Fibroblast of pulmonary artery (primary cell): ENCODE measurements around the gene HCN2.

Experiments used
- DNase-seq: peaks from one replicate; pipeline ENCODE4 v3.0.0-alpha.2; 2010; ENCODE audit warnings: low read depth
- H3K4me3 ChIP-seq: replicated peaks from 2 replicates; pipeline ENCODE4 v1.5.1; 2011; ENCODE audit warnings: low read depth, mild to moderate bottlenecking, control low read depth, low read length, moderate library complexity
- TF ChIP-seq, protein P1 (sequence below): IDR thresholded peaks from 2 replicates; pipeline ENCODE4 v1.5.1; 2011; ENCODE audit warnings: mild to moderate bottlenecking, control low read depth, low read length, inconsistent platforms; ENCODE audit errors: missing control alignments

The HCN2 gene

DNA sequence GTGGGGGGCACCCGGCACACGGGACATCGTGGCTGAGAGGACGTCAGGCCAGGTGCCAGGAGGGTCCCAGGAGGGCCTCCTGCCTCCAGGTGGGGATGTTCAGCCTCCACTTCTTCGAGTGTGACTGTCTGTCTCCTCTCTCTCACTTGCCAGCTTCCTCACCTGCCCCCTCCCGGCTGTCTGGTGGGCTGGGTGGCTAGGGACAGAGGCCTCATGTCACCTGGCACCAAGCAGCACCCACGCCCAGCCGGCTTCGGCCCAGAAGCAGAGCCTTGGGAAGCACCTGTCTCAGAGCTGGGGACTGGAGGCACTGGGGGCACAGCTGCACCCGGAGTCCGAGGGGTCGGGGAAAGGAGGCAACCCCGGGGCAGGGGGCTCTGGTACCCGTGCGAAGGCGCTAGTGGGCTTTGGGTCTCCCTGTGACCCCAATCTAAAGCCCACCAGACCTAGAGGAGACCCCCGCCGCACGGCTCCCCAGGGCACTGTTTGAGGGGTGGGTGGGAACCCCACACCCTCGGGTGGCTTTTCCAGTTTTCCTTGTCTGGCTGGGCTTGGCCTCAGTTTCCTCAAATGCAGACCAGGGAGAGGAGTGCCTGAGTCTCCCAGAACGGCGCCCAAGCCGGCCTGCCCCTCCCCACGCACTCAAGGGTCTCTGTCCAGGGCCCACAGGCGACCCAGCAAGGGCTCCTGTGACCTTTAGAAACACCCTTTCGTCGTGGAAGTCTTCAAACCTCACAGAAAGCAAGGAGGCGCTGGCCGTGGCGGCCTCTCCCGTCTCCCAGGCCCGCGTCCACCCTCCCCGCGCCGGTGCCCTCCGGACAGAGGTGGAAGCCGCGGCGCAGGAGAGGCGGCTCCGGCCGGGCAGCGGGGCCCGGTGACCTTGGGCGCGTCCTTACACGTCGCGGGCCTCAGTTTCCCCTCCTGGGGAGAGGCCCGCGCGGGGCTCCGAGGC, 664 bp upstream of the HCN2 start:
- TF ChIP-seq, protein P1, sequence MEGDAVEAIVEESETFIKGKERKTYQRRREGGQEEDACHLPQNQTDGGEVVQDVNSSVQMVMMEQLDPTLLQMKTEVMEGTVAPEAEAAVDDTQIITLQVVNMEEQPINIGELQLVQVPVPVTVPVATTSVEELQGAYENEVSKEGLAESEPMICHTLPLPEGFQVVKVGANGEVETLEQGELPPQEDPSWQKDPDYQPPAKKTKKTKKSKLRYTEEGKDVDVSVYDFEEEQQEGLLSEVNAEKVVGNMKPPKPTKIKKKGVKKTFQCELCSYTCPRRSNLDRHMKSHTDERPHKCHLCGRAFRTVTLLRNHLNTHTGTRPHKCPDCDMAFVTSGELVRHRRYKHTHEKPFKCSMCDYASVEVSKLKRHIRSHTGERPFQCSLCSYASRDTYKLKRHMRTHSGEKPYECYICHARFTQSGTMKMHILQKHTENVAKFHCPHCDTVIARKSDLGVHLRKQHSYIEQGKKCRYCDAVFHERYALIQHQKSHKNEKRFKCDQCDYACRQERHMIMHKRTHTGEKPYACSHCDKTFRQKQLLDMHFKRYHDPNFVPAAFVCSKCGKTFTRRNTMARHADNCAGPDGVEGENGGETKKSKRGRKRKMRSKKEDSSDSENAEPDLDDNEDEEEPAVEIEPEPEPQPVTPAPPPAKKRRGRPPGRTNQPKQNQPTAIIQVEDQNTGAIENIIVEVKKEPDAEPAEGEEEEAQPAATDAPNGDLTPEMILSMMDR: no peak
- H3K4me3 ChIP-seq: no peak overlapping the region

DNA sequence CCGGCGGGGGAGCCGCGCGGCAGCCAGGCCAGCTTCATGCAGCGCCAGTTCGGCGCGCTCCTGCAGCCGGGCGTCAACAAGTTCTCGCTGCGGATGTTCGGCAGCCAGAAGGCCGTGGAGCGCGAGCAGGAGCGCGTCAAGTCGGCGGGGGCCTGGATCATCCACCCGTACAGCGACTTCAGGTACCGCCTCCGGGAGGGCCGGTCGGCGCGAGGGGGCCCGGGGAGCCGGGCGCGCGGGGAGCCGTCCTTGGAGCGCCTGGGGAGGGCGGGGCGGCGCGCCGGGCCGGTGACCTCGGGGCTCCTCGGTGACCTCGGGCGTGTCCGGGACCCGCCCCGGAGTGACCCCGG, 690 bp downstream of the HCN2 start:
- H3K4me3 ChIP-seq: no peak overlapping the region
- TF ChIP-seq, protein P1: no peak
- peak; percentile 42 for DNase-seq

More for the DNA sequence above, 664 bp upstream of the HCN2 start:
- no peak for DNase-seq

- TF ChIP-seq, protein P1: no peak
- no peak for DNase-seq
- no peak overlapping the region for H3K4me3 ChIP-seq
These were observed 1.0 kb downstream of the HCN2 start for GRCh38 chr19:590750-591098.

- DNase-seq: no peak
- H3K4me3 ChIP-seq: no peak overlapping the region
- TF ChIP-seq, protein P1: no peak
These were observed 1.6 kb downstream of the HCN2 start for GRCh38 chr19:591099-591958.

- H3K4me3 ChIP-seq: no peak overlapping the region
- DNase-seq: no peak
These were observed 2.4 kb downstream of the HCN2 start for GRCh38 chr19:592101-592500.

GRCh38 chr19:593055-593454, 3.4 kb downstream of the HCN2 start:
- H3K4me3 ChIP-seq: no peak overlapping the region
- DNase-seq: no peak
- TF ChIP-seq, protein P1: no peak

More at GRCh38 chr19:592101-592500, 2.4 kb downstream of the HCN2 start:
- TF ChIP-seq, protein P1: no peak
